ENCODE results near the gene DYRK3. TPM values are rescaled to one million over a fixed set of nuclear protein-coding genes. Genes with fewer than 3 reads are reported as not detected.
"Not testable (repeated sequence)": the region's sequence is repeated elsewhere in the genome, so short reads cannot be mapped to it uniquely, and the experiment has no call there.

The DYRK3 gene
- total and polyA plus RNA-seq, 10 donors, result 0.65 to 6.6 (median 2.8) TPM

DNA sequence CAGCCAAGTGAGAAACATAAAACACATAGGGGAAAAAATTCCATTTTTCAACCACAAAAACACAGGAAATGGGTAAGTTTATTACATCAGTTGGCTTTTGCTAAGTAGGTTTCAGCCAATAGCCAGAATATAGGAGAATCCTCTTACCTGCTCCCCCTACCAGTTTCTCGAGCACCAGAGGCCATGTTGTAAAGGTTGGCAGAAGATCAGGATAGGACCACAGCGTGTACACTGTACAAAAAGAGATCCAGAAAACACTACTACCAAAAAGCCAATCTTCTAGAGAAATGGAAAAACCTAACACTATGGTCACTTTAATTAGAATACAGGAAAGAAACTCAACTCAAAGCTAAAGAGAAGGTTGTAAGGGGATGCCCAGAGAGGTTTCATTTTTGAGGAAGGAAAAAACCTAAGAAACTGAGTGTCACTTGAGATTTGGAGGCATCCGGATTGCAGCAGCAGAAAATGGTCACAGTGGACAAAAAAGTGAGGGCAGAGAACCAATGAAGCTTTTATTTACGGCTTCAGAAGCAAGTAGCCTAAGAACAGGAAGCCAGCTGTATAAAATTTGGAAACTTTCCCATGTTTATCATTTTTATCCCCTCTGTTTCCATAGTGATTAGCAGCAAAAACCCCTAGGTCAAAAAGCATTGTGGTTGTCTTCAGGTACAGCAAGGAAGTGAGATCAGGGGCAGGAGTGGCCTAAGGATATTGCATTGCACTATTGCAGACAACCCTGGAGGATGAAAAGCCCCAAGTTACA is 25.9 kb upstream of the DYRK3 start:
- intact Hi-C loops (cut with DNase I; ENCODE audit: low total_unique reads), result no loop called here
- peaks cover 7 to 43% (median 14%) of the 10 kb centered on the region in 6 donors for H3K4me1 ChIP-seq
- peaks cover 3 to 67% (median 45%) of the 10 kb centered on the region in 6 donors for H3K36me3 ChIP-seq
- no peak for DNase-seq
- no peaks in the 10 kb centered on the region for H3K27me3 ChIP-seq (replicated peaks in 1 of 7)
- no peak overlapping the region for H3K27ac ChIP-seq
- WGBS, 5 donors, result 37 to 60% (median 48%) methylated on average over 4 of the region's 4 CpGs
- no peak overlapping the region for H3K4me3 ChIP-seq
- no peak for TF ChIP-seq CTCF (IDR thresholded peaks at IDR 0.05 in 8 of 11, conservative IDR thresholded peaks at IDR 0.05 in 3 of 11)
- no peak for TF ChIP-seq POLR2A (IDR thresholded peaks at IDR 0.05)
- no peak for TF ChIP-seq POLR2AphosphoS5 (IDR thresholded peaks at IDR 0.05)
- no peaks in the 10 kb centered on the region for H3K9me3 ChIP-seq

DNA sequence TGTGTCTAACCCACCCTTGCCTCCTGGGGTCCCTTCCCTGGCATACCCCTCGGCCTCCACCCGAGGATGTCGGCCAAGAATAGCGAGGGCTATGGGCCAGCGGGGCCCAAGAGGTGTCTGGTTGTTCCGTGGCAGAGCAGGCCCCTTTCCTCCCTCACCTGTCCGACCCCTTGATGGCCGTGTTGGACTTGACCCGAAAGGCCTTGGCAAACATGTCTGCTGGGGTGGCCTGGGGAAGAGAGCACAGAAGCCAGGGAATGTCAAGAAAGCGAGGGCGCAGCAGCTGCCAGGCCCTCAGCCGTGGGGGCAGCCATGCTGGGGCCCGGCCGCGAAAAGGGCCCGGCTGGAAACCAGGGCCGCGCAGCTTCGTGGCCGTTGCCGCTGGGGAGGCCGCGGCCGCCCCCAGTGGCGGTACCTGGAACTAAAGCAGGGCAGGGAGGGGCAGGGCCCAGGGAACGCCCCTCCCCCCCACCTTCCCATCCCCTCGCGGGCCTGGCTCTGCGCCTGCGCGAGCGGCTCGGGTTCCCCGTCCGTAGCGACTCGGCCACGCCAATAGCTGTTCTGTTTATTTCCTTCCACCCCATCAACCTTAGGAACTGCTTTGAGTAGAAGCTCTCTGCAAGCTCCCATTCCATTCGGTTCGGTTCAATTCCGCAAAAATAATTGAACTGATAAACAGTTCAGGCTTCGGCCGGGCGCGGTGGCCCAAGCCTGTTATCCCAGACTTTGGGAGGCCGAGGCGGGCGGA is 23.0 kb upstream of the DYRK3 start, which contains the start of gene EIF2D:
Gene EIF2D, minus strand, starts transcription at position 337 of the 748 bp plus-strand sequence. Its CDS starts 123 bp downstream, at position 214.
- Histone ChIP-seq H3K4me3 (peak within 1 kb of the TSS; percentile 58 to 88 (median 68)), H3K9me3 (no peaks in the 10 kb centered on the region), H3K4me1 (peaks cover 7 to 43% (median 14%) of the 10 kb centered on the region in 6 donors), H3K27ac (peak within 1 kb of the TSS; percentile 62 to 88 (median 81)), H3K36me3 (peaks cover 0 to 38% (median 21%) of the 10 kb centered on the region in 6 donors), H3K27me3 (replicated peaks in 1 of 7) (no peaks in the 10 kb centered on the region)
- peak in 2 of 3 donors; percentile 47 to 87 for TF ChIP-seq POLR2A (IDR thresholded peaks at IDR 0.05)
- TF ChIP-seq CTCF (IDR thresholded peaks at IDR 0.05 in 8 of 11, conservative IDR thresholded peaks at IDR 0.05 in 3 of 11), result peak; percentile 97 to 100 (median 100)
- peak; percentile 82 to 94 (median 85) for TF ChIP-seq POLR2AphosphoS5 (IDR thresholded peaks at IDR 0.05)
- WGBS, 5 donors, result 7 to 12% (median 9%) methylated on average over 29 to 48 of the region's 48 CpGs
- peak; percentile 99 for DNase-seq
- intact Hi-C loops (cut with DNase I; ENCODE audit: low total_unique reads), result no loop called here

- H3K27me3 ChIP-seq (replicated peaks in 1 of 7); DNase-seq; intact Hi-C loops (cut with DNase I; ENCODE audit: low total_unique reads); H3K27ac ChIP-seq; H3K36me3 ChIP-seq; H3K4me3 ChIP-seq; H3K9me3 ChIP-seq; H3K4me1 ChIP-seq: not testable (repeated sequence)
- 89 to 98% (median 96%) methylated on average over 2 of the region's 2 CpGs for WGBS, 5 donors
These were observed 8.9 kb upstream of the DYRK3 start for GRCh38 chr1:206626396-206626795.

GRCh38 chr1:206628916-206629315 is 6.4 kb upstream of the DYRK3 start:
- intact Hi-C loops (cut with DNase I; ENCODE audit: low total_unique reads), result no loop called here
- peaks cover 0 to 8% (median 0%) of the 10 kb centered on the region in 6 donors for H3K4me1 ChIP-seq
- no peaks in the 10 kb centered on the region for H3K27me3 ChIP-seq (replicated peaks in 1 of 7)
- DNase-seq, result no peak
- no peaks in the 10 kb centered on the region for H3K36me3 ChIP-seq
- no peak for TF ChIP-seq CTCF (IDR thresholded peaks at IDR 0.05 in 8 of 11, conservative IDR thresholded peaks at IDR 0.05 in 3 of 11)
- no peak overlapping the region for H3K4me3 ChIP-seq
- peaks cover 0 to 7% (median 0%) of the 10 kb centered on the region in 8 donors for H3K9me3 ChIP-seq
- no peak overlapping the region for H3K27ac ChIP-seq
- WGBS, 5 donors, result 0 to 100% (median 0%) methylated on average over 1 of the region's 1 CpG
